Right lobe of liver (tissue), 4 donors: ENCODE data around the gene RASGRF2.

Experiments
- POLR2A ChIP-seq: fragments of 450-650 bp; IDR thresholded peaks from one replicate; pipeline ENCODE4 v1.6.1; 2017; ENCODE audit warnings: antibody characterized with exemption, mild to moderate bottlenecking
- TF ChIP-seq, protein P1 (sequence below), 4 donors: fragments of 200-600 bp in 3 of 4; fragments of 450-650 bp in 1 of 4; IDR thresholded peaks; one replicate each; pipeline versions ENCODE4 v1.5.1 to v1.8.0; 2016 to 2022; ENCODE audit warnings: antibody characterized with exemption in 4 of 4, mild to moderate bottlenecking in 2 of 4
- donor health status: DM: no; HTN: no; CAD: no.
- donor health status: DM: no; HTN: no; CAD: no.
- donor health status: DM: no; HTN: yes; CAD: no.

DNA sequence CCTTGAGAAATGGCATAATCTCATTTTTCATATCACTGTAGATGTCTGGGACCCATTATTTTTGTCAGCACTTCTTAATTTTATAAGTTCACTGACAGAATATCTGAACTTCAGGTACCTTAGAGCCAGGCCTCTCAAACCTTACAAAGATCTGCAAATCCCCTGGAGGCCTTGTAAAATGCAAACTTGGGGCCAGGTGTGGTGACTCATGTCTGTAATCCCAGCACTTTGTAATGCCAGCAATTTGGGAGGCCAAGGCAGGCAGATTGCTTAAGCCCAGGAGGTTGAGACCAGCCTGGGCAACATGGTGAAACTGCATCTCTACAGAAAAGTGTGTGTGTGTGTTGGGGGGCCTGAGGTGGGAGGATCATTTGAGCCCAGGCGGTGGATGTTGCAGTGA is 30.8 kb downstream of the RASGRF2 start:
- TF ChIP-seq, protein P1, sequence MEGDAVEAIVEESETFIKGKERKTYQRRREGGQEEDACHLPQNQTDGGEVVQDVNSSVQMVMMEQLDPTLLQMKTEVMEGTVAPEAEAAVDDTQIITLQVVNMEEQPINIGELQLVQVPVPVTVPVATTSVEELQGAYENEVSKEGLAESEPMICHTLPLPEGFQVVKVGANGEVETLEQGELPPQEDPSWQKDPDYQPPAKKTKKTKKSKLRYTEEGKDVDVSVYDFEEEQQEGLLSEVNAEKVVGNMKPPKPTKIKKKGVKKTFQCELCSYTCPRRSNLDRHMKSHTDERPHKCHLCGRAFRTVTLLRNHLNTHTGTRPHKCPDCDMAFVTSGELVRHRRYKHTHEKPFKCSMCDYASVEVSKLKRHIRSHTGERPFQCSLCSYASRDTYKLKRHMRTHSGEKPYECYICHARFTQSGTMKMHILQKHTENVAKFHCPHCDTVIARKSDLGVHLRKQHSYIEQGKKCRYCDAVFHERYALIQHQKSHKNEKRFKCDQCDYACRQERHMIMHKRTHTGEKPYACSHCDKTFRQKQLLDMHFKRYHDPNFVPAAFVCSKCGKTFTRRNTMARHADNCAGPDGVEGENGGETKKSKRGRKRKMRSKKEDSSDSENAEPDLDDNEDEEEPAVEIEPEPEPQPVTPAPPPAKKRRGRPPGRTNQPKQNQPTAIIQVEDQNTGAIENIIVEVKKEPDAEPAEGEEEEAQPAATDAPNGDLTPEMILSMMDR (IDR thresholded peaks at IDR 0.05), result no peak
- TF ChIP-seq POLR2A, result no peak
